GM18867 (cell line): ENCODE measurements around the gene NBAS.
A peak's percentile ranks its signal among the peaks of the same experiment; 100 is the strongest.

ENCODE experiments used
- ATAC-seq: cut with Tn5 transposase; IDR thresholded peaks from one replicate; pipeline ENCODE4 v1.9.1; 2021; ENCODE audit warnings: mild to moderate bottlenecking, moderate library complexity; ENCODE audit not compliant: unreplicated experiment

The NBAS gene

GRCh38 chr2:15152382-15152781 is 408.8 kb downstream of the NBAS start:
- ATAC-seq: no peak

- no peak for ATAC-seq
These were observed 412.1 kb downstream of the NBAS start for GRCh38 chr2:15149063-15149462.

GRCh38 chr2:15147591-15147990 is 413.5 kb downstream of the NBAS start:
- ATAC-seq: no peak

GRCh38 chr2:15146960-15147359 is 414.2 kb downstream of the NBAS start:
- no peak for ATAC-seq

DNA sequence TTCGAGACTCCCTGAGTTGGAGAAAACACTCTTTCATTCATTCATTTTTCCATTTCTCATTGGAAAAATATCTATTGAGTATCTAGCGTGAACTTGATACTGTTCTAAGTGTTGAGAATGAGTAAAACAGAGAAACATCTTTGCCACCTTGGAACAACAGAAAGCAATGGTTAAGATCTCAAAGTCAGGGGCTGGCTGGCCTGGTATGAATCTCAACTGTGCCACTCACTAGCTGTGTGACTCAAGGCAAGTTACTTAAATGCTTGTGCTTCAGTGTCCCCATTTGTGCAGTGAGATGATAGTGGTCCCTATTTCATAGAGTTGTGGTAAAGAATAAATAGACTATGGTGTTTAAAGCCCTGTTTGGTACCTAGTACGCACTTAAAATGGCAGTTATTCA is 415.2 kb downstream of the NBAS start:
- ATAC-seq: no peak

GRCh38 chr2:15145046-15145817 is 415.9 kb downstream of the NBAS start:
- ATAC-seq: no peak

DNA sequence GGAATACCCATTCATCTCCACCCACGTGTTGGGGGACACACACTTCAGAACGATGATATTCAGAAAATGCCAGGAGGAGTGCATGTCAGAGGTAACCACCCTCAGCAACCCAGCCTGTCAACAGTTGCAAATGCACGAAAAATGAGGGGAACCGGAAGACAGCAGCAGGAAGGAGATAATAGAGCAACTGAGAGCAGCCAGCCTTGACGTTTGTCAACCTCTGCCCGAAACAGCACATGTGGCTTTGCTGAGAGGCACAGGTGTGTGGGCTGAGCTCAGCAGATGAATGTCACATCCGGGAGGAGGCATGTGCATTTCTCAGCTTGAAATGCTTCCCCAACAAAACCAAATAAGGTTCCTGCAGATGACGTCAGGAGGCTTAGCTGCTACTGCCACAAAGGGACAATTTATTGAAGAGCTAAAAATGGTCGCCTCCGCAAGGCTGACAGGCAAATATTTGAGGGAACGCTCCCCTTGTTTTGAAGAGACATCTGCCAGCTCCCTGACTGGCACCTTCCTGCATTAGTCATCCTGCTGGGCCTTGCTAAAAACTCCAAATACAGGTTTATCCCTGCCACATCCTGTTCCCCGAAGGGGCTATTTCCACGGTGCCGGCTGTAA is 419.0 kb downstream of the NBAS start:
- ATAC-seq: peak; percentile 100

- no peak for ATAC-seq
These were observed 419.9 kb downstream of the NBAS start for GRCh38 chr2:15141211-15141610.

GRCh38 chr2:15136639-15137038 is 424.5 kb downstream of the NBAS start:
- no peak for ATAC-seq

DNA sequence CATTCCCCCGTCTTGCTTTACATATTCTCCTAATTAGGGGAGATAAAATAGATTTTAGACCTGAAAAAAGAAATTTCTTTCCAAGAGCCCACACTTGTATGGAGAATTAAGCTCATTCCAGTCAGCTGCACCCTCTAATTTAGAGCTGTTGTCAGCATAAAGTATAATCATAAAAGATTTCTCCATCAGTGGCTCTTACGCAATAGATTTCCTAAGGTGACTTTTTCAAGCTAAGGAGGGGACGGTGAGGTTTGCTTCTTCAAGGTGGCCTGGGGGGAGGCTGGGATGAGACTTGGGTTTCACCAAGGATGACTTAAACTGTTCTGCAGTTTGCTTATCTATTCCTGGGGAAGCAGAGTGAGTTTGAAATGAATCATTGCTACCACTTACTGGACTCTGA is 426.2 kb downstream of the NBAS start:
- ATAC-seq: no peak

- ATAC-seq: no peak
These were observed 427.7 kb downstream of the NBAS start for GRCh38 chr2:15133461-15133860.

DNA sequence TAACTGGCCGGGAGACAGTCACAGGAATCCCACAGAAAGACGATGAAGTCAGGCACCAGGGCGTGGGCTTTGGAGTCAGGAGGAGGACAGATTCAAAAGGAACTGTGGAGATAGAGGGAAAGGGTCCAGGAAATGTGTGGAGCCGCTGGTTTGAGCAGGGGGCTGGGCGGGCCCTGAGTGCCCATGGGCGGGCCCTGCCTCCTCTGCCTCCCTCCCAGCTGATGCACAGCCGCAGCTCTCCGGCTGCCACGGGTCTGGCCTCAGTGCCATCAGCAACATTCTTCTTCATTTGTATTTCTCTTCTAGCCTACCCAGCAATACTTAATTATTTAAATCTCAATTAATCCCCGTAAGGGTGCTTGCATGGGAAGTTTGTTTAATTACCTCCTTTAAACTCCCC is 432.3 kb downstream of the NBAS start:
- no peak for ATAC-seq

GRCh38 chr2:15127876-15128275 is 433.3 kb downstream of the NBAS start:
- ATAC-seq: no peak

DNA sequence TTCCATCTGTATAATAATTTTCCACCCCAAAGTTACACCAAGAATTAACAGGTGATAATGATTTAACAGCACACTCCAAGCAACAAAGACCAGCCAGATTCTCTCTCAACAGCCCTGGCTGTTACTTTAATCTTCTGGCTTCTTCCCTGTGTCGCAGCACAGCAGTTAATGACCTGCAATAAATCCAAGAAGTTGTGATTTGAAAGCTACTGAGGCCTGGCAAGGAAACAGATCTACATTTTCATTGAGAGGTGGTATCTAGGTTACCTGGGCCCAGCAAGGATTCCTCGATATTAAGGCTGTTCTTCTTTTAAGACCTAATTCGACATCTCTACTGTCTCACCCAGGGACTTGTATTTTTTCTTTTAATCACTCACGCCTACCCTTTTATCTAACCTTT is 433.8 kb downstream of the NBAS start:
- no peak for ATAC-seq

DNA sequence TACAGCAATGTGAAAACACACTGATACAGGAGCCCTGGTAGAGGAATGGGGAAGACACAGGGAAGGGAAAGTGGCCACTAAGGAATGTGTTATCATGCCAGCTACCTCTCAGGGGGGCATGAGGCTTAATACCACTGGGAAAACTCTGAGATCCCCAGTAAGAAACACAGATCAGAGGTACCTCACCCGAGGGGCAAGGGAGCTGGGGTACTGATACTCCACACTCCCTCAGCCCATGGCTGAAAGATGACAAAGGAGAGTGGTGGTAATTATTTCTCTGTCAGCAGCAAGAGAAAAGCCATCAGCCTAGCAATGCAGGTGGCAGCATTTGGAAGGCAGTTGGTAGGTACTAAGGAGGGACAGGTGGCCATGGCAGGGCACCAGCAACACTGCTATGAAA is 434.8 kb downstream of the NBAS start:
- no peak for ATAC-seq

GRCh38 chr2:15122915-15123314 is 438.2 kb downstream of the NBAS start:
- ATAC-seq: no peak

DNA sequence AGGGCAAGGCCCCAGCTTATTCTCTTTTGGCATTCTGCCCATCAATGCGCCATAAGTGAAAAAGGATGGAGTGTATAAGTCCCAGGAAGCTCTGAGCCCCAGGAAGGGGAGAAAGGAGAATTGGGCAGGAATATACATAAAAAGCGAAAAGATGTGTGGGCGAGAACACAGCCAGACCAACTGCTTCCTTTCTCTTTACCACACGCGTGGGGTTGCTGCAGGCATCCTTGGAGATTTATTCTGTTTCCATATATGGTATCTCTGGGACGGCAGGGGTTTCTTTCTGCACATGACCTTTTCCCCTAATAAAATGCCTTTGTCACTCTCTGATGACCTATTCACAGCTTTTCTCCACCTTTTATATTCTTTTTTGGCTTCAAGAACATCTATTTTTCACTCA is 440.5 kb downstream of the NBAS start:
- ATAC-seq: no peak

DNA sequence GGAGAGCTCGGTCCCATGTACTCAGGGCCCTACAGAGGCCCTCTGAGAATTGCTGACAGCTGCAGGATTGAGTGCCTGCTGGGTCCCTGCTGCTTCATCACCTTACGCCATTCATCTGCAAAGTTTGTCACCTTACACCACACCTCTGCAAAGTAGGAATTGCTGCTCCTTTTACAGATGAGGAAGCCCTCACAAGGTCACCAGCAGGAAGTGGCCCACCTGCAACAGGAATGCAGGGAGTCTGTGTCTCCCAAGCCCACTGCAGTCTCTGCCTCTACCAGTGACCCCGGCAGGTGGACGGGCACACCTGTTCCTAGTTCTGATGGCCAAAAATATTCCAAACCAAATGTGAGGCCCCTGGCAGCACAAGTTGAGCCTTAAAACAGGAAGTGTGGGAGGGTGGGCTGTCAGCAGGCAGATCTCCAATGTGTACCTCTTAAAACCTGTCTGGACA is 441.4 kb downstream of the NBAS start:
- ATAC-seq: no peak

- ATAC-seq: no peak
These were observed 443.6 kb downstream of the NBAS start for GRCh38 chr2:15117409-15118050.
